Left forelimb (tissue), 1 donor: ENCODE data around the gene NPHP4.
"Not testable (repeated sequence)": the region's sequence is repeated elsewhere in the genome, so short reads cannot be mapped to it uniquely, and the experiment has no call there.

Source experiments
- DNase-seq: peaks from one replicate; pipeline ENCODE4 v3.0.0-alpha.2; 2018; ENCODE audit warnings: low spot score

Gene NPHP4

DNA sequence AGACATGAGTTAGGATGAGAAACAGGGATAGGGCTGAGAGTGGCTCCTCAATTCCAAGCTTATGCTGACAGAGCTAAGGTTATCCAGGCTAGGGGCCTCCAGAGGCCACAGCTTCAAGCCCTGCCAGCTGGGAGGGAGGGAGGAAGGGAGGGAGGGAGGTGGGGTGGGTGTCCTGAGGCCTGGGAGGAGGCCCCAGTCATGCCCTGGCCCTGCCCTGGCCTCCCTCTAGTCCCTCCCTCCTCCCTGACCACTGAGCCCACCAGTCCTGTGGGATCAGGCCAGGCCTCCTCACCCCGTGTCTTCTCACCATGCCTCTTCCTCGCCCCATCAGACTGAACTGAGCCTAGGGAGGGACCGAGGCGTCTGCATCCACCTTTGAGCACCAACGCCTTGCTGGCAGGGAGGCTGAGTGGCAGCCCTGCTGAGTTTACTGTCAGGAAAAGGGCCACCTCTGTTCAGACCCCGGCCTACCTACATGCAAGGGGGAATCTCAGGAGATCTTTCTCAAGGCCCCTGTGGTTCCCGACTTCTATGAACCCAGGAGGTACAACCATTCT is 116.1 kb downstream of the NPHP4 start:
- DNase-seq: no peak

DNA sequence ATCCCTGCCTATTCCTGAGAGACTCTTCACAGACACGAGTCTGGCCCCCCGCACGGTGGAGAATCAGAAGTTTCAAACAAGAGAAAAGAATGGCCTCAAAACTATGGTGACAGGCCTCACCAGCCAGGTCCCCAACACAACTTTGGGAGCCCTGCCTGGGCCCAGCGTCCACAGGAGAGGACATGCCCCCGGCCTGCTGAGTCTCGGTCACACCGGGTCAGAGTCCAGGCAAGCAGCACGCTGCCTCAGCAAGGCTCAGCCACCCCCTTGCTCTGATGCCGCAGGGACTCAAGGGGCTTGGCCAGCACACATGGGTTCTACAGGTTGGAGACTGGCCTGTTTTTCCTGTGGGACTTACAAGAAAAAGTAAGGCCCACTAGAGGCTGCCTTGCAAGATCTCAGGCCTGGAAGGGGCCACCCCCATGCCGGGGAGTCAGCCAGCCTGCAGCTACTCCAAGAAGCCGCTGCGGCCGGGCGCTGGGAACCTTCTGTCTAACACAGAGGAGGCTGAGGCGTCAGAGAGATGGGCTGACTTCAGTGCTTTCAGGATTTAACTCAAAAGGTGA is 116.8 kb downstream of the NPHP4 start:
- no peak for DNase-seq

DNA sequence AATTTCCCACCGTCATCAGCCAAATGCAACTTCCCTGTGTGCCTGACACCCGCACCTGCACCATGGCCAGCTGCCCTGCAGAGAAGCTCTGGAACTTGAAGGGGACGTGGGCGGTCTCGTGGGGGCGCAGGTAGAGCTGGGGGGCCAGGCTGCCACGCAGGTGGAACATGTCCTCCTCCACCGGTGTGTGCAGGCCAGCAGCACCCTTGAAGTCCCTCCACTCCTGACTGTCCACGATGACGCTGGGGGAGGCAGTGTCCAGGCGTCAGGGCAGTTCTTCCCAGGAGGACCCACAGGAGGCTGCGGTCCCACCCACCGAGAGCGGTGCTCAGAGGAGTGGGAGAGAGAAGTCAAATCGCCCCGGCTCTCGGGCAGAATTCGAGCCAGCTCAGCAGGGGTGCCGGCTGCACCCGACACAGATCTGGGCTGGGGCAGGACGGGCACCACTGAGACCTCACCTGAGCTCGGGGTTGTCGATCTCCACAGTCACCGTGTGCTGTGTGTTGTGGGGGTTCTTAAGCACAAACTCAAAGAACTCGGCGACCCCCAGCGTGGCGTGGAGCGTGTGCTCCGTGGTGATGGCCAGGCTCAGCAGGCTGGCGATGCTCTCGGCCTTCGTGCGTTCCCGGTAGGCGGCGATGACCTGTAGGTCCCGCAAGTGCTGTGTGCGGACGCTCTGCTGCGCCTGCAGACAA is 117.7 kb downstream of the NPHP4 start:
- no peak for DNase-seq

DNA sequence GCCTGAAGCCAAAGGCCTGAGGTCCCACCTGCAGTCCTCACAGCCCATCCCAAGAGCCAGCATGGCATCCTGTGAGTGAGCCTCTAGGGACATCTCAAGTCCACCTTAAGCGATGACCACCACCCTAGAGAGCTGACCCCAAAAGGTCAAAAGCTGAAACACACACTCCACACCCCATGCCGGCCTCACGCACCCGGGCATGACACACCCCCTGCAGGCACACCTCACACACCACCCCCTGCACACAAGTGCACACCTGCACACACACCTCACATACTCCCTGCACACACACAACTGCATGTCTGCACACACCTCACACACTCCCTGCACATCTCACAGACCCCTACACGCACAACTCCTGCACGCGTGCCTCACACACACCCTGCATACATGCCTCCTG is 118.7 kb downstream of the NPHP4 start:
- DNase-seq: no peak

DNA sequence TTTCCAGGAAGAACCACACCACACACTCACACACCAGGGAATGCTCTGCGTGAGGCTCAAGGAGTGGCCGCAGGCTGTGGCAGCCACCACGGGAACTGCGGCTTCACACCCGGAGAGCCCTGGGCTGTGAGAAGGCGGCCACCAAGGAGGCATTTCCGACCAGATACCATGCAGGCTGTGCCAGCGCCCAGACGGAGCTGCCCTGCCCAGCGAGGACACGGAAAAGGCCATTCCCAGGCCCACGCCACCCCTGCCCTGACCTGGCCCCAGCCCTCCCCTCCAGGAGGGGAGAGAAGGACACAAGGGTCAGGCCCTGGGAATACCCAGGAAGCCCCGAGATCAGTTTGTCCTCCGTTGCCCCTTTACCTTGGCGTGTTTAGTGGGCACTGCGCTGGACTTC is 119.3 kb downstream of the NPHP4 start:
- DNase-seq: no peak

DNA sequence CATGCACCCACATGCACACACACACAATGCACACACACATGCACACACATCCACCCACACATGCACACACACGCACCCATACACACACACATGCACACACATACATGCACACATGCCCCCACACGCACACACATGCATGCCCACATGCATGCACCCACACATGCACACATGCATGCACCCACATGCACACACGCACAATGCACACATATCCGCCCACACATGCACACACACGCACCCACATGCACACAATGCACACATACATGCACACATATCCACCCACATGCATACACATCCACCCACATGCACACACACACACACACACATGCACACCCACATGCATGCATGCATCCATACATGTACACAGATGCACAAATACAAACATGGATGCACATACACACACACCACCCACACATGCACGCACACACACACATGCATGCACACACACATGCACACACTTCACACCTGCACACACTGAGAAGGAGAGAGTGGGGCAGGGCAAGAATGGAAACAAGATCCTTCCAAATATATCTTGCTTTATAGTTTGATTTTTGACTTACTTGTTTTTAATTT is 123.2 kb downstream of the NPHP4 start:
- DNase-seq: no peak

DNA sequence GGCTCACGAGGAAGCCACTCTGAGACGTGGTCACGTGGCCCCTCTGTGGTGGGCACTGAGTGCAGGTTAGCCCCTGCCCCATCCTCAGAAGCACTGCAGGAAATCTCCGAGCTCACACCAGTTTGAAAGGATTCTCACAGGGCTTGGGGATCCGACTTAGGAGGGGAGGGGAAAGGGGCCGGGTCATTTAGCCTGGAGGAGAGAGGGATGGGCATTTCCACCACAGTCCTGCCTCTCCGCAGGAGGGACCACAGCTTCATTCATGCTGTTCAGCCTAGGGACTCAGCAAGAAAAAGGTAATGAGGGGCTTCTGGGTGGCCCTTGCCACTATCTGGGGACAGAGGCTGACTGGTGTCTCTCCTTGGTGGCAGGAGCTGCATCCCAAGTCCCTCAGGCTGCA is 126.5 kb downstream of the NPHP4 start:
- no peak for DNase-seq

DNA sequence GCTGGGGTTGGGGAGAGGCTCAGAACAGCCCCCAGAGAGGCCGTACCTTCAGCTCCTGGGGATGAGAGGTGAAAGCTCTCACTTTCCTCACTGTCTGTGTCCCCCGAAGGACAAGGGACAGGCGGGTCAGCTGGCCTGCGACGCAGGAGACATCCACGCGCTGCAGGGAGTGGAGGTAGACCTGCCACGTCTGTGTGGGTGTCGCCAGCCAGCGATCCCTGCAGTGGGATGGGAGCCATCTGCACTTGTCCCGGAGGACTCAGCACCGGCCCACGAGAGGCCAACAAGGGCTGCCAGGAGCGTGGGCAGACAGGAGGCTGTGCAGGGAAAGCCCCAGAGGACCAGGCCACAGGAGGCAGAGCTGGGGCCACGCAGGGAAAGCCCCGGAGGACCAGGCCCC is 127.2 kb downstream of the NPHP4 start:
- no peak for DNase-seq

DNA sequence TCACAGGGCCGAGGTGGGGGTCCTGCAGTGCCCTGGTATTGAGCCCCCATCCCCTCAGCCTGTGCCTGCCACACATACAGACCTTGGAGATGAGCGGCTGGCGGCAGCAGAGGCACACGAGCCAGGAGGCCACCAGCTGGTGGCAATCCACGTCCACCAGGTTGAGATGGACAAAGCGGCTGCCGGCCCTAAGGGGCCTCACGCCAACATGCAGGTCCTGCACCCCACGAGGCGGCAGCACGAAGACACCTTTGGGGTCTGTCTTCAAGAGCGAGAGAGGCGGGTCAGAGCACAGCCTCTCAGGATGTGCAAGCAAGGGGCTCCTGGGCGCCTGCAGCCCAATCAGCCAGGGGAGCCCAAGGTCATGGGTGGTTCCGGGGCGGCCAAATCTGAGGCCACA is 128.0 kb downstream of the NPHP4 start:
- DNase-seq: no peak

DNA sequence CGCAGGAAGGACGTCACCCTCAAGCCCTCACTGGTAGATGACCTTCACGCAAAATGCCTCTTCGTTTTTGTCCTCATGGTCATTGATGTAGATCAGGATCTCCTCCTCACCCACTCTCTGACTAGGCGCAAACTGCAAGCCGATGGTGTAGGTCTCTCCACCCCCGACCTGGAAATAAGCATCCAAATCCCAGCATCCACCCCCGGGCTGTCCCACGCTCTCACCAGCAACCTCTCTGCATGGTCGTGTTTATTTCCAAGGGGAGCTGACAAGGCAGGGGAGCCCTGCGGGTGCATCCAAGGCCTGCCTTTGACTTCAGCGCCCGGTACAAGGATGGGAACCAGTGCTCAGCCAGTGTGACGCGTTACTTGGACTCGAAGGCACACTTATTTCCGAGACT is 129.0 kb downstream of the NPHP4 start:
- DNase-seq: no peak

DNA sequence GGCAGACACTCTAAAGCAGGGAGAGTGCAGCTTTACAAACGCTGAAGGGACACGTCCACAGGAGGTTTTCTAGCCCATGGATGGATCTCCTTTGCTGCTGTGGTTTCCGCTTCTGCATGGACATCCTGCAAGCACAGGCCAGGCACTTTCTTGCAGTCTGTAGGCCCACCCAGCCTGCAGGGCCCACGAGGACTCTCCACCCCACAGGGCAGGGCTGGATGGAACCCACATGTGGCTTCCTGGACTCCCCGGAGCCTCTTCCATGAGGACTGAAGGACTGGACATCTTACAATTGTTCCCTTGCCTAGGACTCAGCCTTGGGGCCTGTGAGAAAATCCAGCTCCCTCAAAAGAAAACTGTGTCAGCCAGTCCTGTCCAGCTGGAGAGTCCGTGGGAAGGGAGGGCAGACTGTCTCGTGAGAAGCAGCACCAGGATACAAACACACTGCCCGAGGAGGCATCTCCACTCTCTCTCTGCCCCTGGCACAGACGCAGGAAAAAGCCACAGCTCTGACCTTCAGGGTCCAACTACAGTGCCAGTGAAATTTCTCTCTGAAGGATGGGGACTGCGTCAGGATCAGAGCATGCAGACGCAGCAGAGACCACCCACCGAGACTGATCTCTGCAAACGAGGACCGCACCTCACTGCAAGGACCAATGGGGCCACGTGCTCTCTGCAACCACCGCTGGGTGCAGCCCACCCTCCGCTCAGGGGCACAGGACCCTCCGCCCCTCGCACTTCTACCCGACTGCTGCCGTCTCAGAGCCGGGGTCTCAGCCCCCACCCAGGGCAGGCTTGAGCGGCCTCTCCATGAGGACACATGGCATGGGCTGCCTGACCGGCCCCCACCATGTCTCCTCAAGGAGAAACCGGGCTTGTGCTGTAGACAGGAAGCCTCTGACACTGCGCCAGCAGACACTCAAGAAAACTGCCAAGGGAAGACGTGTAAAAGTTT is 130.1 kb downstream of the NPHP4 start:
- no peak for DNase-seq

DNA sequence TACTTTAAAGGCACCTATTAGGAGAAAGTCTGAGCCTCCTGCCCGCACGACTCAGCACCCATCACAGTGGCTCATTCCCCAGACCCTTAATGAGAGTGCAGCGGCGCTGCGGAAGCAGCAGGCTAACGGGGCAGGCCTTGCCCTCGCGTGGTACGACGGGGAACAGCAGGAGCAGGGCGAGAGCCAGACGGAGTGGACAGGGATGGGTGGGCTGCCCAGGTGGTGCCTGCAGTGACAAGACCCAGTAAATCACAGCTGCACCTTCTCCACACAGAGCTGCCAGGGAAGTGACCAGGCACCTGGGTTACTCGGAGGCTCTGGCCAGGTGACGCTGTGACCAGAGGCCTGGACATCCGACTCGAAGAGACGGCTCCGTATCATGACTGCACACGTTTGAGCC is 131.9 kb downstream of the NPHP4 start:
- no peak for DNase-seq

DNA sequence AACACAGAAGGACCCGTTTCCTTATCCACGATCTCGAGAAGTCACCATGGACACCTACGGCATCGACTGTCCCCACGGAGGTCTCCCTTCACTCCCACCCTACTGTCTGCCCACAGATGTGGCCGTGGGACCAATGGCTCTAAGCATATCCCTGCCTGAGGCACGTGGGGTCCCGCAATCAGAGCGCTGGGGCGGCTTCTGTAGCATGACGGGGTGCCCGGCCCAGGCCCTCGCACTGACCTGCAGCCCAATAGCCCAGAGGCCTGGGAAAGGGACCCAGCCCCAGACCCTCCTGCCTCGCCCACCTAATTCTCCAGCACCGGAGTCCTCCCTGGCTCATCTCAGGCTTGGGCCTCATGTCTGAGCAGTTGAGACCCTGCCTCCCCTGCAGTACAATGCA is 132.5 kb downstream of the NPHP4 start:
- no peak for DNase-seq

DNA sequence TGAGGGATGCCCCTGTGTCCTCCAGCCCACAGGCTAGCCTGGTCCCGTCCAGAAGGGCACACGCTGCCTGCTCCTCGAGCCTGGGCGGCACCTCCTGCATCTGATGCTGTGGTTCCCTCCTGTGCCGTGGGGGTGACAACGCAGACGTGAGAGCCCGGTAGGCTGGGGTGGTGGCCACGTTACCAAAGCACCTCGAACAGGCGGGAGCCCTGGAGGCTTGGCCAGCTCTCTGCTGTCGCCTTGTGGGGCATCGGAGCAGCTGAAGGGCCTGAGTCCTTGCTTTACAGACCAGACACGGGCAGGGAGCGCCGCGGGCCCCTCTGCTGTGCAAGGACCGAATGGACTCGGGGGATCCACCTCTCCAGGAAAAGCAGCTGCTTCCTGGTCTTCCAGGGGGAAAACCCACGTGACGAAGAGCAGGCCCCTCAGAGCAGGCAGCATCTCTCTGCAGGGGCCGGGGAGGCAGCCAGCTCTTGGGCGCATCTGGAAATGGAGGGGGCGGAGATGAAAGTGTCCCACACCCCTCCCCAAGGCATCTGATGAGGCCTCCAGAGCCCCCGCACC is 133.3 kb downstream of the NPHP4 start:
- DNase-seq: no peak

DNA sequence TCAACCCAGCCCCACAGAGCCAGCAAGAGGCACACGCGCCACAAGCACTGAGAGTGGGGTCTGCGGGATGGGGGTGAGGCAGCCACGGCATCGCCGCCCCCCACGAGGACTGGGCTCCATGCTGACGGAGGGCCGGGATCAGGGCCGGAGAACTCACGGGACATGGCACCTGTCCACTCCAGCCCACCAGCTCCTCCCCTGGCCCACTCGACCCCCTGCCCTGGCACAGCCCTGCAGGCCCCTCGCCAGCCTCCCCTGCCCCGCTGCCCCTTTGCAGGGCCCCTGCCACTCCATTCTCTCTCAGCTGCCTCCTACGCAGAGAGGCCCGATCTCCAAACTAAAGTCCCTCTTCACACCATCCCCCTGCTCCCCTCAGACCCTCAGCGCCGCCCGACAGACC is 134.0 kb downstream of the NPHP4 start:
- no peak for DNase-seq

DNA sequence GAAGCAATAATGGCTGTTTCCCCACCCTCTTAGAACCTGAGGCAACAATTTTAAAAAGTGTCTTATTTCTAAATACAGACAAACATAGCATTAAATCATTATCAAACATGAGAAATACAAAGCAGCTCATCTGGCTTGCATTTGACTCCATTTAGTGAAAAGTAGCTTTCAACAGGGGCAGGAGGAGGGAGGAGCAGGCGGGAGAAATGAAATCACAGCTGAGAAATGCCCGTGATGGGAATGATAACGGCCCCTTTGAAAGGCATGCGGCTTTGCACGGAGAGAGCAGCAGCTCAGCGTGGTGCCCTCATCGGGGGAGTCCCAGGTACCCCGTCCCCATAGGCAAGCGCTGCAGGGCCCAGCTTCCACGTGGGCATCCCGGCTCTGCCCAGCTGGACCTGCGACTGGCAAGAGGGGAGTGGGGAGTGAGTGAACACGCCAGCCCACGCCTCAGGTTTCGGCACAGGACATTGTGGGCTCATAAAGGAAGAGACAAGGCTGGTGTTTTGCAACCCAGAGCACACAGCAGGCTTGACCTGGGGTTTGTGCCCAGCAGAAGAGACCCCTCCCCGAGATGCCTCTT is 134.6 kb downstream of the NPHP4 start:
- no peak for DNase-seq

DNA sequence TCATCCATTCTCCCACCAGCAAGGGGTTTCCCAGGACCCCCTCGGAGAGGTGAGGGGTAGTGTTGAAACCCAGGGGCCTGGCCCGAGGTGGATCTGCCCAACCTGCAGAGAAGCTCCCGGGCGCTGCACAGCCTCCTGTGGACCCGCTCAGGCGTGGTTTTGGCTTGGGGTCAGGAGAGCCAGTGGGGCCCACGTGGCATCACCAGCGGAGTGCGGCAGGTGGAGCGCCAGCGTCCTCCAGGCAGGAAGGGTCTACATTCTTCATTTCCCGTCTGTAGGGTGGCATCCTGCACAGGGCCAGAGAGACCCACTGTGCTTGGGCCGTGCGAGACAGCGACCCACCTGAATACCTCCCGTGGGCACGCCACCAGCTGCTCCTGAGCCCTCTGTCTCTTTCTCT is 135.2 kb downstream of the NPHP4 start:
- no peak for DNase-seq

DNA sequence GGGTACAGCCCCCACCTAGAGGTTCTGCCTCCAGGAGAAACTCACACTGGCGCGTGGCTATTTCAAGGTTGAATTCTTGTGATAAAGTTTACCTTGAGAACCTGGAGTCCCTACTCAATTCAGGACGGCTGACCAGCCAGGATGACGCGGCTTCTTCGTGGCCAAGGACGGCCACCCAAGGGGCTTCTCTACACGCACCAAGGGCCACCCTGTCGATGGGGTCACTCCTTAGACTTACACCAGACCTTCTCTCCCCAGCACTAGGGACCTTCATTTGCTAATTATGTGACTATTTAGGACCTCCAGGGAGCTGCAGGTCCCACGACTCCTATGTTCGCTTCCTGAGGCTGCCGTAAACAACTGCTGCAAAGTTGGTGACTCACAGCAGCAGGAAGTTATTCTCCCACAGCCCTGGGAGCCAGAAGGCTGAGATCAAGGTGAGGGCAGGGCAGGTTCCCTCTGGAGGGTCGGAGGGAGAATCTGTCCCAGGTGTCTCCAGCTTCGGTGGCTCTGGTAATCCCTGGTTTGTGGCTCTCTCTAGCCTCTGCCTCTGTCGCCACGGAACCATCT is 135.9 kb downstream of the NPHP4 start:
- DNase-seq: no peak

DNA sequence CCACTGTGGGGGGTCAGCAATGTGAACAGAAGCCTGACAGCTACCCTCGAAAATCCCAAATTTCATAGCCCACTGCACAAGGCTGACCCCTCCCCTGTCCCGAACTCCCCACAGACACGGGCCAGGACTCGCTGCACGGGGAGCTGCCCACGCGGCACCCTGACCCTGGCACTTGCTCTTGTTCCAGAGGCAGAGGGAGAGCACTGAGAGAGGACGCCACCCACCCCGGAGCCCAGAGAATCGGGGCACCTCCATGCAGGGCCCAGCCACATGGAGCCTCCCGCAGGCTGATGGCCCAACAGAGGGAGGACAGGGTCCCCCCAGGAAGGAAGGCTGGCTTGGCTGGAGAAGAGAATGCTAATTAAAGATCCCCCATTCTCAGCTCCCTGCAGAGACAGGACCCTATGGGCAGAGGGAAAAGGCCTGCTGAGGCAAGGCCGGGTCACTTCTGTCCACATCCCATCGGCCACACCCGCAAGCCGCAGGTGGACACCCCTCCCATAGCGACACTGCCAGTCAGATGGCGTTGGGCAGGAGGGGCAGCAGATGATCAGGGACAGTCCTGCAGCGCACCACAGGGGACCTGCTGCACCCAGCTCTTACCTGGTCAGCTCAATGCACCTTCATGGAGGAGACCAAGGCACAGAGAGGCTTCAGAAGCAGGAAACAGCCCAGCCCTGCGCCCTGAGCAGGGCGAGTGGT is 136.9 kb downstream of the NPHP4 start:
- DNase-seq: no peak

DNA sequence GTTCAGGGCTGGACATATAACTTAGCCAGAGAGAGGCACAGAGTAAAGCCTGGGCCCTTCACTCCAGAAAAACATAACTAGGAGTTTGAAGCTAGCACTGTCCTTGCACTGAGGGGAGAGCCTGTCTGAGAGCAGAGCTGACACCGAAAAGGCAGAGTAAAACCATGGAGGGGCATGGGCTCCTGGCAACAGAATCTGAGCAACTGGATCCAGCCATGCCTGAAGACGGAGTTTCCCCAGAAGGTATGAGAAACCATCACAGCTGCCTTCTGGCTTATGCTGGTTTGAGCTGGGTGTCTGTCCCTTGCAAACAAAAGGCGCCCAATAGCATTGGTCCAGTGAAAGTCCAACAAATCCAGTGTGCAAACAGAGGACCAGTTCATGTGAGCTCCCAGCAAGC is 137.5 kb downstream of the NPHP4 start:
- DNase-seq: no peak

DNA sequence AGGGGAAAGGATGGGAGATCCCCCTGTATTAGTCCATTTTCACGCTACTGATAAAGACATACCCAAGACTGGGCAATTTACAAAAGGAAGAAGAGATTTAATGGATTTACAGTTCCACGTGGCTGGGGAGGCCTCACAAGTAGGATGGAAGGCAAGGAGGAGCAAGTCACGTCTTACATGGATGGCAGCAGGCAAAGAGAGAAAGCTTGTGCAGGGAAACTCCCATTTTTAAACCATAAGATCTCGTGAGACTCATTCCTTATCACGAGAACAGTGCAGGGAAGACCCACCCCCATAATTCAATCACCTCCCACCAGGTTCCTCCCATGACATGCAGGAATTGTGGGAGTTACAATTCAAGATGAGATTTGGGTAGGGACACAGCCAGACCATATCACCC is 138.4 kb downstream of the NPHP4 start:
- not testable (repeated sequence) for DNase-seq
